ENCODE data around the gene SWAP70. TPM values are rescaled to one million over a fixed set of nuclear protein-coding genes. Genes with fewer than 3 reads are reported as not detected.

Gene SWAP70
- total RNA-seq, 1 experiment from 2014 or later = 18.6 TPM

DNA sequence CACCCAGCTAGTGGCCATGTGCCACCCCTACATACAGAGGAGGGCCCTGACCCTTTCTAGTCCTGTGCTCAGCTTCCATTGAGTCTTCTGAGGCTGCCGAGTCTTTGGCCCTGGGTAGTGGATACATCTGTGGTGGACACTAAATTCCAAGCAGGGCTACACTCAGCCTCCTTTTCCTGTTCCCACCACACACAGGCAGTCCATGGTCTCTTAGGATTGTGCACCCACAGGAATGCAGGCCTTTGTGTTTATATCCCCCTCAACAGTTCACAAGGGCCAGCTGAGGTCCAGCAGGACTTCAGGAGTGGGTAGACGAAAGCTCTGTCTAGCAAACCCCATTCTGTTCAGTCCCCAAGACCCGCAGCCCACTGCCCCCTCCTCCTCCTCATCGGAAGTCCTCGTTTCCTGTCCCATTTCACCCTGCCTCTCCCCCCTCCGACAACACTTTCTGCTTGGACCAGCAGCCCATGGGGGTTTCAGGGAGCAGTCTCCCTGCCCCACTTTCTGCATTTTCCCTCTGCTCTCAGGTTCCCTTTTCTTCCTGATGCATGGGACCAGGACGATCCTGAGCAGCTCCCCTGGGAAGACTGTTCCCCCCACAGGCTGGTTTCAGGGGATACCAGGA is 91.8 kb downstream of the SWAP70 start:
- Histone ChIP-seq H3K9me3 (ENCODE audit: insufficient read depth, low read depth) (no peaks in the 10 kb centered on the region), H4K20me1 (ENCODE audit: insufficient read depth) (no peaks in the 10 kb centered on the region), H3K27me3 (ENCODE audit: insufficient read depth, low read depth) (no peaks in the 10 kb centered on the region), H3F3A (ENCODE audit: insufficient read depth, low read depth) (peaks cover 10% of the 10 kb centered on the region; the same call in 1 of the 2 replicates), H3K4me2 (no peak overlapping the region), H3K36me3 (ENCODE audit: low read depth) (no peaks in the 10 kb centered on the region), H3K9me2 (ENCODE audit: insufficient read depth) (no peaks in the 10 kb centered on the region), H2AFZ (no peak overlapping the region), H3K79me2 (ENCODE audit: low read depth) (0 out of 2 replicates have a peak, but pooled peaks cover 3% of the 10 kb centered on the region), H3K4me3 (no peak overlapping the region), H3K27ac (no peak overlapping the region), H3K4me1 (replicated peaks; ENCODE audit: insufficient read depth) (peaks cover 29% of the 10 kb centered on the region)
- POLR2A ChIA-PET (ENCODE audit: unreplicated experiment) = no interaction called here
- no peak for DNase-seq
- no TSS peak for BruUV-seq (replicated peaks)
- intact Hi-C loops (cut with micrococcal nuclease; ENCODE audit: unreplicated experiment) = loop anchor here (5.0 kb wide), 1 partner anchor 107 kb away; no protein-coding TSS in a partner anchor
- TF ChIP-seq EZH2 (IDR thresholded peaks at IDR 0.05; ENCODE audit: low read depth) = no peak
- no peak for TF ChIP-seq CTCF (conservative IDR thresholded peaks at IDR 0.05)
- CTCF ChIA-PET = no interaction called here

DNA sequence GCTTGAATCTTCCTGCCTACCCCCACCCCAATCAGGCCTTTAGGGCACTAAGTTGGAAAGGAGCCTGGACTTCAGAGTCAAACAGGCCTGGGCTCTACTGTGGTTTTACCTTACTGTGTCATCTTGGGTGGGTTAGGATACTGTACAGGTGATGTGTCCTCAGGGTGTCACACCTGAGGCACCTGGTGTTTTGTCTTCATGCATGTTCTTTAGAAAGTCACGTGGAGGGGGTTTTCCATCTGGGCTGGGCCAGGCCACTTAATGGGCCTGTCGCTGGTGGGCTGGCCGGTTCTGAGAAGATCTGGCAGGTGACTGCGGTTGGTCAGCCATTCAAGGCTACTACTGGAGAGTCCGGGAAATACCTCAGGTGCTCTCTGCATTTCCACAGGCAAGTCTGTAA is 92.6 kb downstream of the SWAP70 start:
- Histone ChIP-seq H3K36me3 (ENCODE audit: low read depth) (no peaks in the 10 kb centered on the region), H2AFZ (no peak overlapping the region), H3F3A (ENCODE audit: insufficient read depth, low read depth) (peaks cover 10% of the 10 kb centered on the region; the same call in 1 of the 2 replicates), H3K4me1 (replicated peaks; ENCODE audit: insufficient read depth) (peaks cover 29% of the 10 kb centered on the region), H3K27me3 (ENCODE audit: insufficient read depth, low read depth) (no peaks in the 10 kb centered on the region), H3K4me3 (no peak overlapping the region), H3K9me2 (ENCODE audit: insufficient read depth) (no peaks in the 10 kb centered on the region), H3K4me2 (no peak overlapping the region), H3K9me3 (ENCODE audit: insufficient read depth, low read depth) (no peaks in the 10 kb centered on the region), H3K79me2 (ENCODE audit: low read depth) (0 out of 2 replicates have a peak, but pooled peaks cover 5% of the 10 kb centered on the region), H3K27ac (no peak overlapping the region), H4K20me1 (ENCODE audit: insufficient read depth) (no peaks in the 10 kb centered on the region)
- TF ChIP-seq EZH2 (IDR thresholded peaks at IDR 0.05; ENCODE audit: low read depth) (no peak), CTCF (conservative IDR thresholded peaks at IDR 0.05) (no peak)
- BruUV-seq (replicated peaks) = no TSS peak
- POLR2A ChIA-PET (ENCODE audit: unreplicated experiment) = interaction anchor here (0.5 kb wide), 1 partner anchor 566 kb away, joined by 7 read pairs; no protein-coding TSS in a partner anchor
- intact Hi-C loops (cut with micrococcal nuclease; ENCODE audit: unreplicated experiment) = loop anchor here (5.0 kb wide), 1 partner anchor 106 kb away; no protein-coding TSS in a partner anchor
- CTCF ChIA-PET = no interaction called here
- no peak for DNase-seq

- Histone ChIP-seq H3K27ac (no peak overlapping the region), H3K79me2 (ENCODE audit: low read depth) (0 out of 2 replicates have a peak, but pooled peaks cover 5% of the 10 kb centered on the region), H3K4me3 (no peak overlapping the region), H3K36me3 (ENCODE audit: low read depth) (no peaks in the 10 kb centered on the region), H3K9me2 (ENCODE audit: insufficient read depth) (no peaks in the 10 kb centered on the region), H2AFZ (no peak overlapping the region), H3K27me3 (ENCODE audit: insufficient read depth, low read depth) (no peaks in the 10 kb centered on the region), H3K9me3 (ENCODE audit: insufficient read depth, low read depth) (no peaks in the 10 kb centered on the region), H3K4me1 (replicated peaks; ENCODE audit: insufficient read depth) (peaks cover 29% of the 10 kb centered on the region), H4K20me1 (ENCODE audit: insufficient read depth) (no peaks in the 10 kb centered on the region), H3K4me2 (no peak overlapping the region), H3F3A (ENCODE audit: insufficient read depth, low read depth) (peaks cover 10% of the 10 kb centered on the region; the same call in 1 of the 2 replicates)
- DNase-seq = no peak
- intact Hi-C loops (cut with micrococcal nuclease; ENCODE audit: unreplicated experiment) = loop anchor here (5.0 kb wide), 1 partner anchor 105 kb away; no protein-coding TSS in a partner anchor
- ChIA-PET CTCF (no interaction called here), POLR2A (ENCODE audit: unreplicated experiment) (interaction anchor here (0.5 kb wide), 1 partner anchor 565 kb away, joined by 7 read pairs; no protein-coding TSS in a partner anchor)
- no TSS peak for BruUV-seq (replicated peaks)
- TF ChIP-seq EZH2 (IDR thresholded peaks at IDR 0.05; ENCODE audit: low read depth) (no peak), CTCF (conservative IDR thresholded peaks at IDR 0.05) (no peak)
Observed at GRCh38 chr11:9756878-9757277, 93.0 kb downstream of the SWAP70 start.

Data from PC-9 (cell line).